GM06990 (cell line): ENCODE measurements around the gene KCNMB2.

Experiments
- DNase-seq: peaks from one replicate; pipeline ENCODE4 v3.0.0-alpha.2; 2011; ENCODE audit not compliant: insufficient read length; ENCODE audit errors: extremely low read depth
- H3K27me3 ChIP-seq: replicated peaks from 2 replicates; pipeline ENCODE4 v1.6.0; 2011; ENCODE audit warnings: low read length; ENCODE audit not compliant: control insufficient read depth, insufficient read depth
- H3K36me3 ChIP-seq: 2 replicates; pipeline ENCODE4 v1.5.1; 2011; ENCODE audit warnings: low read length; ENCODE audit not compliant: control insufficient read depth, insufficient read depth
- H3K4me3 ChIP-seq: replicated peaks from 2 replicates; pipeline ENCODE4 v1.5.1; 2011; ENCODE audit warnings: low read depth, mild to moderate bottlenecking, control low read depth, low read length
- TF ChIP-seq, protein P1 (sequence below): IDR thresholded peaks from 2 replicates; pipeline ENCODE4 v1.5.1; 2011; ENCODE audit warnings: low read length, control low read depth, mild to moderate bottlenecking, inconsistent platforms; ENCODE audit not compliant: insufficient read depth, poor library complexity, severe bottlenecking

Gene KCNMB2

DNA sequence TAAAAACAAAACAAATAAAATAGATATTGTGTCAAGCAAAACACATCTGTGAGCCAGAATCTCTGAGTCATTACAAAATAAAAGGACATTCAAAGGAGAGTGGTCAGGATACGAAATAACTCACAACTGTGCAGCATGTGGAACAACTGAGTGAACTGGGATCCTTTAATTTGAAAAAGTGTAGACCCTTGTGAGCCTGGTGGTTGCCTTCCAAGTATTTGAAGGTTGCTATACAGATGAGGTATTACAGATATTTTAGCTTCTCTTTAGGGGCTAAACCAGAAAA lies 26.7 kb downstream of the KCNMB2 start:
- TF ChIP-seq, protein P1, sequence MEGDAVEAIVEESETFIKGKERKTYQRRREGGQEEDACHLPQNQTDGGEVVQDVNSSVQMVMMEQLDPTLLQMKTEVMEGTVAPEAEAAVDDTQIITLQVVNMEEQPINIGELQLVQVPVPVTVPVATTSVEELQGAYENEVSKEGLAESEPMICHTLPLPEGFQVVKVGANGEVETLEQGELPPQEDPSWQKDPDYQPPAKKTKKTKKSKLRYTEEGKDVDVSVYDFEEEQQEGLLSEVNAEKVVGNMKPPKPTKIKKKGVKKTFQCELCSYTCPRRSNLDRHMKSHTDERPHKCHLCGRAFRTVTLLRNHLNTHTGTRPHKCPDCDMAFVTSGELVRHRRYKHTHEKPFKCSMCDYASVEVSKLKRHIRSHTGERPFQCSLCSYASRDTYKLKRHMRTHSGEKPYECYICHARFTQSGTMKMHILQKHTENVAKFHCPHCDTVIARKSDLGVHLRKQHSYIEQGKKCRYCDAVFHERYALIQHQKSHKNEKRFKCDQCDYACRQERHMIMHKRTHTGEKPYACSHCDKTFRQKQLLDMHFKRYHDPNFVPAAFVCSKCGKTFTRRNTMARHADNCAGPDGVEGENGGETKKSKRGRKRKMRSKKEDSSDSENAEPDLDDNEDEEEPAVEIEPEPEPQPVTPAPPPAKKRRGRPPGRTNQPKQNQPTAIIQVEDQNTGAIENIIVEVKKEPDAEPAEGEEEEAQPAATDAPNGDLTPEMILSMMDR = no peak
- no peaks in the 10 kb centered on the region for H3K27me3 ChIP-seq
- no peak for DNase-seq
- H3K36me3 ChIP-seq = no peaks in the 10 kb centered on the region
- H3K4me3 ChIP-seq = no peak overlapping the region

DNA sequence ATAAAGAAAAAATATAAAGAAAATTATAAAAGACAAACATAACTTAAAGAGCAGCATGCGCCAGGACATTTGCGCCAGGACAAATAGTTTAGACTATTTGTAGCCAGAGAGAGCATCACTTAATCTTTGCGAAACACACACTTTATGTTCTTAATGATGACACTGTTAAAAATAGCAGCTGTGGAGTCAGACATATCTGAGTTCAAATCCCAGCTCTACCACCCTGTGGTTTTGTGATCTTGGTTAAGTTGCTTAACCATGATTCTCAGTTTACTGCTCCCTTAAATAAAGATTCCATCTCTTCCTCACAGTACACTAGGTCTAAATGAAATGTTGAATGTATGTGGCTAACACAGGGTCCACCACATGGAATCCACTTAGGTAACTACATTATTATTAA lies 31.4 kb downstream of the KCNMB2 start:
- Histone ChIP-seq H3K27me3 (no peaks in the 10 kb centered on the region), H3K4me3 (no peak overlapping the region), H3K36me3 (no peaks in the 10 kb centered on the region)
- DNase-seq = no peak
- TF ChIP-seq, protein P1 = no peak

DNA sequence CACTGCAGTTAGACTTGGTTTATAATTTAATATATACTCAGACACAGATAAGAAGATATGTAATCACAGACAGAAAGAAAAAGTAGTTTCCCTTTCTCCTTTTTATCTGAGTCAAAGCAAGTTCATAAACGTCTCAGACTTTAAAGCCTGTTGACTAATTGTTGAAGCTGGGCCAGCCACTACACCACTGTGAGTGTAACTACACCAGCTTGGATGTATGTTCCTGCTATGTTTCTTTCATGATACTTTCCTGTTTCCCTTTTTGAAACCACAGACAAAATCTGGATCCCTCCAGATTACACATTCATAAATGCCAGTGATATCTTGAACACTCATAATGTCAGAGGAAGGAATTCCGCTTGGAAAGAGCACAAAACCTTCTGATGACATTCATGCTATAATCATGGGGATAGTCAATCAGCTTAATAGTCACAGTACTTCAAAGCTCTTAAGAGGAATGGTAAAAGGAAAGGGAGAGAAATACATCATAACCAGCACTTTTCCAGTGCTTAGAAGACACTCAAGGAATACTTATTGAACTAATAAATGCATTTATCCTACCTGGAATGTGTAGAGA lies 32.0 kb downstream of the KCNMB2 start:
- DNase-seq = no peak
- Histone ChIP-seq H3K36me3 (no peaks in the 10 kb centered on the region), H3K4me3 (no peak overlapping the region), H3K27me3 (no peaks in the 10 kb centered on the region)
- TF ChIP-seq, protein P1 = no peak

DNA sequence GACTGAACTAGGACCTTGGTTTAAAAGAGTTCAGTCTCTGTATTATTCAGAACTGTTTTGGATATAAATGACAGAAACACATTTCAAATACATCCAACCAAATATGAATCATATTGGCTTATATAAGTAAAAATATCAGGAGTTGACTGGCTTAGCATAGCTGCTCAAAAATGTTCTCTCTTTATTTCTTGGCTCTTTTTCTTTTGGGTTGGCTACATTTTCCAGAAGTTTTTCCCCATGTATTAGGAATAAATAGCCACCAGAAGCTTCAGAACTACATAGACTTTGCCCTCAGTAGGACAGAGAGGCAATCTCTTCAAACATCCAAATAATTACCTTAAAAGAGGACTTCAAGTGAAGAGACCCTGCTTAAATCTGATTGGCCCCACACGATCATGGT lies 32.7 kb downstream of the KCNMB2 start:
- Histone ChIP-seq H3K27me3 (no peaks in the 10 kb centered on the region), H3K4me3 (no peak overlapping the region), H3K36me3 (no peaks in the 10 kb centered on the region)
- TF ChIP-seq, protein P1 = no peak
- no peak for DNase-seq

DNA sequence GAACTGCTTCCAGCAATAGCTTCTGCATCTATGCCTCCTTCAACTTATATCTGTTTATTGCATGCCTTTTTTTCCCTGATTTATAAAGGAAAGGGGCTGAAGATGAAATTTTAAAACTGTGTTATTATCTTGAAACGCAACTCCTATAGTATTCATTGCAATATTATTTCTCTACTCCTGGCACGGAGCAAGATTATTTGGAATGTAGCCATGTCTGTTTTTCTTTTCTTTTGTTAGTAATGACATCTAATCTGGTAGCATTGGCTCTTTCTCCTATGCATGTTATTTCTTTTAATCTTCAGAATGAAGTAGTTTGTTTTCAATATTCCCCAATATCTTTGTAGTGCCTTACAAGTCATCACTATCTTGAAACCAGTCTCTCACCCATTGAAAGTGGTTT lies 33.6 kb downstream of the KCNMB2 start:
- Histone ChIP-seq H3K27me3 (no peaks in the 10 kb centered on the region), H3K36me3 (no peaks in the 10 kb centered on the region), H3K4me3 (no peak overlapping the region)
- TF ChIP-seq, protein P1 = no peak
- DNase-seq = no peak

DNA sequence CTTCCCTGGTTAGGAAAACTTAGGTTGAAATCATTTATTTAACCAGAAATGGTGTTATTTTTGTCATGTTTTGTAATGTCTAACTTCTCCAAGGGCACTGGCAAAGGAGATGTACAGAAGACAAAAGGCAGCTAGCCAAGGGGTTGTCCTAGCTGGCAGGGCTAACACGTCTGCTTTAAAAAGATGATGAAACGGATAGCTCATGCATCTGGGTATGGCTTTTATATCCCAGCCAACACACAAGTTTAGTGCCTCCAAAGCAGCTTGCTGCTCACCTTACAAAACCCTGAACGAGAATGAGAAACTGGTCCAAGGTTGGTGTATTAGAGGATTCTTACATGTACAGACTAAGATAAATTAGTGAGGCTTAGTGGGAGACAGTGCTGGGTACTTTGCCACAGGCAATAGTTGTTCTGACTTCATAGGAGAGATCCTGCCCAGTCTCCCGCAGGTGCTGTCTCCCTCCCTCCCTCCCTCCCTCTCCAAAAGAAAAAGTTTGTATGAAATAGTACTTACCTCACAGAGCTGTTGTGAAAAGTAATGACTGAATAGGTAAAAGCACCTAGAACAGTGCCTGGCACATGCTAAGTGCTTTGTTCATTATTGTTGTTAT lies 47.8 kb downstream of the KCNMB2 start:
- no peak overlapping the region for H3K4me3 ChIP-seq
- H3K27me3 ChIP-seq = no peaks in the 10 kb centered on the region
- TF ChIP-seq, protein P1 = no peak
- DNase-seq = no peak
- no peaks in the 10 kb centered on the region for H3K36me3 ChIP-seq
